Ovary (tissue), 9 donors: ENCODE measurements around the gene GYPC. TPM values are rescaled to one million over a fixed set of nuclear protein-coding genes. Genes with fewer than 3 reads are reported as not detected.

Source experiments
- DNase-seq, 5 donors: peaks; one replicate each; pipeline ENCODE4 v3.0.0-alpha.2; 2019 to 2020
- H3K27ac ChIP-seq, 2 donors: fragments of 200-600 bp; one replicate each; pipeline versions ENCODE4 v1.5.1 to v1.8.0; 2019 to 2022
- H3K27me3 ChIP-seq: fragments of 200-600 bp; one replicate; pipeline ENCODE4 v1.8.0; 2022
- H3K36me3 ChIP-seq: fragments of 200-600 bp; sonication (generic); one replicate; pipeline ENCODE4 v1.5.1; 2019
- H3K4me1 ChIP-seq: one replicate; pipeline ENCODE4 v1.8.1; 2013; ENCODE audit warnings: mild to moderate bottlenecking, moderate library complexity; ENCODE audit not compliant: insufficient read depth
- H3K4me3 ChIP-seq: fragments of 200-600 bp; sonication (generic); one replicate; pipeline ENCODE4 v1.5.1; 2017
- H3K9me3 ChIP-seq, 2 donors: fragments of 200-600 bp in 1 of 2; sonication (generic) in 1 of 2; one replicate each; pipeline versions ENCODE4 v1.5.1 to v1.8.1; 2013 to 2019; ENCODE audit warnings: mild to moderate bottlenecking in 1 of 2, moderate library complexity in 1 of 2
- CTCF ChIP-seq, 3 donors: fragments of 450-650 bp in 2 of 3; fragments of 200-600 bp in 1 of 3; IDR thresholded peaks; one replicate each; pipeline versions ENCODE4 v1.5.1 to v1.8.0; 2016 to 2022; ENCODE audit warnings: antibody characterized with exemption in 3 of 3, mild to moderate bottlenecking in 1 of 3
- EP300 ChIP-seq: sonication (generic); formaldehyde crosslinking; IDR thresholded peaks from one replicate; pipeline ENCODE4 v1.6.1; 2017; ENCODE audit warnings: antibody characterized with exemption
- POLR2A ChIP-seq: fragments of 450-650 bp; IDR thresholded peaks from one replicate; pipeline ENCODE4 v1.6.1; 2017; ENCODE audit warnings: antibody characterized with exemption, mild to moderate bottlenecking, moderate library complexity
- WGBS, 3 donors: extraction: QIAGEN DNeasy Blood & Tissue Kit in 1 of 3; methylation state at CpG; one replicate each; pipeline versions ENCODE4 v1.1.5 to v1.1.7; 2013 to 2017; 5-methylcytosine and 5-hydroxymethylcytosine counted together
- intact Hi-C, 4 donors: fragments of 100-400 bp; cut with DNase I; formaldehyde crosslinking; loops; one replicate each; pipeline versions ENCODE4 v1.11.0 to v1.15.1; 2022 to 2023
- polyA plus RNA-seq, 2 donors: library from polyadenylated mRNA; stranded (reverse); fragments of 200-250 nt in 1 of 2; fragments of 350-450 nt in 1 of 2; fragmentation: Illumina TruSeq in 1 of 2; extraction: RNeasy Lipid Tissue Mini Kit (QIAGEN cat#74804) in 1 of 2; gene quantifications; one replicate each; pipeline ENCODE4 v1.2.3, GENCODE V29; 2013 to 2014
- total RNA-seq, 7 donors: library from RNA; depleted of rRNA in 2 of 7; stranded (reverse); fragments of >200 nt in 2 of 7; fragmentation: NEBNext Ultra II Directional in 3 of 7; extraction: Animal tissue kit (Norgen Biotek cat#: 25700) in 3 of 7; gene quantifications; one replicate each; pipeline versions ENCODE4 v1.1.0 to v1.2.4, GENCODE V29; 2016 to 2023
- donor health status: DM: no; HTN: no; CAD: no; lungs with moderate emphysema.
- donor health status: DM: no; HTN: no; CAD: no.
- donor health status: Bipolar disorder and iron deficiency.
- donor health status: DM: yes; HTN: yes; CAD: no.
- donor health status: DM: no; HTN: no; CAD: no.
- donor health status: DM: yes; HTN: yes; CAD: no.

The GYPC gene
- total and polyA plus RNA-seq, 9 donors = 70.1 to 151 (median 104) TPM

DNA sequence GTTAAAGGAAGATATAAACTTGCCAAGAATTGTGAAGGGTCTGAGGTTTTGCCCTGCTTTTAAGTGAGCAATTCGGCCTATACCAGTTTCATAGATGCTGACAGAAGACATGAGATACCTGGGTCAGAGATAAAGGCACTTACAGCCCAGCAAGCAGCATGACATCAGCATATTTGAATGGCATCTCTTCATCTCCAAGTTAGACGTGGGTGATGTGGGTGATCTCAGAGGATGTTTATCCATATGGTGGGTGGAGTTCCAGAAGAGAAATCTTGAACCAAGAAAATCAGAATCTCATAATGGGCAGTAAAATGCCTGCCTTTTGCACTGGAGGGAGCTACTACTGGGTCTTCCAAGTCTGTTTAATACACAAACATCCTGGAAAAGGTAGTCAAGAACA lies 44.7 kb downstream of the GYPC start:
- intact Hi-C loops = no loop called here
- DNase-seq = no peak
- TF ChIP-seq CTCF (IDR thresholded peaks at IDR 0.05) = no peak
- TF ChIP-seq POLR2A = no peak
- no peak for TF ChIP-seq EP300
- Histone ChIP-seq H3K4me3 (no peak overlapping the region), H3K4me1 (peaks cover 10% of the 10 kb centered on the region), H3K36me3 (no peaks in the 10 kb centered on the region), H3K27me3 (no peaks in the 10 kb centered on the region), H3K27ac (peak overlapping the region in 1 of 2 donors; percentile 37), H3K9me3 (no peaks in the 10 kb centered on the region)
- 12 to 22% (median 15%) methylated on average over 2 of the region's 2 CpGs for WGBS, 3 donors

GRCh38 chr2:126703311-126703710 lies 47.4 kb downstream of the GYPC start:
- no peak for DNase-seq

DNA sequence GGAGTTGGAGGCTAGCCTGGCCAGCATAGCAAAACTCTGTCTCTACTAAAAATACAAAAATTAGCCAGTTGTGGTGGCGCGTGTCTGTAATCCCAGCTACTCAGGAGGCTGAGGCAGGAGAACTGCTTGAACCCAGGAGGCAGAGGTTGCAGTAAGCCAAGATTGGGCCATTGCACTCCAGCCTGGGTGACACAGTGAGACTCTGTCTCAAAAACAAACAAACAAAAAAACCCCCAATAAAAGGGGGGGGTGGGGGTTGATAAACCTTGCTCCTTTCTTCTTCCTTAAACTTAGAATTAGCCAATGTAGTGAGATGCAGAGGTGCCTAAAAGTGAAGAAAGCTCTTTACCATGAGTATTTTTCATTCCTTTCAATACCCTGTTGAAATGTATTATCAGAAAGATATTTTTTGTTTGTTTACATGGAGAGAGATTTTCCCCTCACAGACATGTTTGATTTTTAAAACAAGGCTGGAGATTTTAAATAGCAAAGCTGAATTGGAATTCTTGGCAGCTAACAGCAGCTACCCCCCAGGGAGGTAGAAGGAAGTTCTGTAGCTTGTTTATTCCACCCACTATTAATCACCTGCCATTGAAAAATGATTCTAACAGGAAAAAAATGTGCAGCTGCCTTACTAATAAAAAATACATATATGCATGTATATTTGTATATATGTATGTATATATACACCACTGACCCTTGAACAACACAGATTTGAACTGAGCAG lies 48.6 kb downstream of the GYPC start:
- WGBS, 3 donors = 84 to 90% (median 84%) methylated on average over 2 of the region's 2 CpGs
- TF ChIP-seq EP300 (no peak), CTCF (IDR thresholded peaks at IDR 0.05) (no peak)
- DNase-seq = no peak
- Histone ChIP-seq H3K27ac (no peak overlapping the region), H3K4me3 (no peak overlapping the region), H3K9me3 (no peaks in the 10 kb centered on the region), H3K36me3 (no peaks in the 10 kb centered on the region), H3K4me1 (peaks cover 10% of the 10 kb centered on the region), H3K27me3 (no peaks in the 10 kb centered on the region)
- intact Hi-C loops = no loop called here

More at GRCh38 chr2:126703311-126703710, 47.4 kb downstream of the GYPC start:
- 93 to 96% (median 95%) methylated on average over 7 of the region's 7 CpGs for WGBS, 3 donors
- Histone ChIP-seq H3K27me3 (no peaks in the 10 kb centered on the region), H3K9me3 (no peaks in the 10 kb centered on the region), H3K27ac (no peak overlapping the region), H3K4me1 (peaks cover 10% of the 10 kb centered on the region), H3K36me3 (no peaks in the 10 kb centered on the region), H3K4me3 (no peak overlapping the region)
- no peak for TF ChIP-seq EP300
- no peak for TF ChIP-seq CTCF (IDR thresholded peaks at IDR 0.05)
- no peak for TF ChIP-seq POLR2A
- intact Hi-C loops = no loop called here

- 93 to 95% (median 94%) methylated on average over 1 of the region's 1 CpG for WGBS, 3 donors
- H3K27ac ChIP-seq = no peak overlapping the region
- intact Hi-C loops = no loop called here
These were observed 51.2 kb downstream of the GYPC start for GRCh38 chr2:126707191-126707590.

More at GRCh38 chr2:126707191-126707590, 51.2 kb downstream of the GYPC start:
- H3K36me3 ChIP-seq = no peaks in the 10 kb centered on the region
- no peaks in the 10 kb centered on the region for H3K9me3 ChIP-seq
- no peak overlapping the region for H3K4me3 ChIP-seq
- H3K4me1 ChIP-seq = peaks cover 1% of the 10 kb centered on the region
- no peak for TF ChIP-seq CTCF (IDR thresholded peaks at IDR 0.05)
- TF ChIP-seq POLR2A = no peak
- TF ChIP-seq EP300 = no peak
- no peak for DNase-seq
- H3K27me3 ChIP-seq = no peaks in the 10 kb centered on the region
